A673 (cell line): ENCODE data around the gene CCM2.
"Not testable (repeated sequence)": the region's sequence is repeated elsewhere in the genome, so short reads cannot be mapped to it uniquely, and the experiment has no call there.

Source experiments
- EZH2 ChIP-seq: fragments of 200-600 bp; sonication (generic); IDR thresholded peaks from 2 replicates; pipeline ENCODE4 v1.6.1; 2017; ENCODE audit warnings: borderline replicate concordance, low read depth, mild to moderate bottlenecking, mixed read lengths, antibody characterized with exemption, low read length; ENCODE audit not compliant: poor library complexity, severe bottlenecking
- TF ChIP-seq, protein P1 (sequence below): fragments of 300-800, 200-600 bp; sonication (generic); conservative IDR thresholded peaks from 2 replicates; pipeline ENCODE4 v1.5.1; 2017; ENCODE audit warnings: low read depth, mild to moderate bottlenecking, antibody characterized with exemption, low read length, moderate library complexity, mixed read lengths

DNA sequence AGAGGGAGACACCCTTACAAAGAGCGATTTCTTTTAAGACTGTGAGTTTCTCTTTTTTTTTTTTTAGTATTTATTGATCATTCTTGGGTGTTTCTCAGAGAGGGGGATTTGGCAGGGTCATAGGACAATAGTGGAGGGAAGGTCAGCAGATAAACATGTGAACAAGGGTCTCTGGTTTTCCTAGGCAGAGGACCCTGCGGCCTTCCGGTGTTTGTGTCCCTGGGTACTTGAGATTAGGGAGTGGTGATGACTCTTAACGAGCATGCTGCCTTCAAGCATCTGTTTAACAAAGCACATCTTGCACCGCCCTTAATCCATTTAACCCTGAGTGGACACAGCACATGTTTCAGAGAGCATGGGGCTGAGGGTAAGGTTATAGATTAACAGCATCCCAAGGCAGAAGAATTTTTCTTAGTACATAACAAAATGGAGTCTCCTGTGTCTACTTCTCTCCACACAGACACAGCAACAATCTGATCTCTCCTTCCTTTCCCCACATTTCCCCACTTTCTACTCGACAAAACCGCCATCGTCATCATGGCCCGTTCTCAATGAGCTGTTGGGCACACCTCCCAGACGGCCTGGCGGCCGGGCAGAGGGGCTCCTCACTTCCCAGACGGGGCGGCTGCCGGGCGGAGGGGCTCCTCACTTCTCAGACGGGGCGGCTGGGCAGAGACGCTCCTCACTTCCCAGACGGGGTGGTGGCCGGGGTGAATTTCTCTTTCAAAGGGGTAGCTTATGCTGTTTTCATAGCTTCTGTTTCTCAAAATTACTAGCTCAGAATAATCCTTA, 7.8 kb upstream of the CCM2 start:
- TF ChIP-seq, protein P1, sequence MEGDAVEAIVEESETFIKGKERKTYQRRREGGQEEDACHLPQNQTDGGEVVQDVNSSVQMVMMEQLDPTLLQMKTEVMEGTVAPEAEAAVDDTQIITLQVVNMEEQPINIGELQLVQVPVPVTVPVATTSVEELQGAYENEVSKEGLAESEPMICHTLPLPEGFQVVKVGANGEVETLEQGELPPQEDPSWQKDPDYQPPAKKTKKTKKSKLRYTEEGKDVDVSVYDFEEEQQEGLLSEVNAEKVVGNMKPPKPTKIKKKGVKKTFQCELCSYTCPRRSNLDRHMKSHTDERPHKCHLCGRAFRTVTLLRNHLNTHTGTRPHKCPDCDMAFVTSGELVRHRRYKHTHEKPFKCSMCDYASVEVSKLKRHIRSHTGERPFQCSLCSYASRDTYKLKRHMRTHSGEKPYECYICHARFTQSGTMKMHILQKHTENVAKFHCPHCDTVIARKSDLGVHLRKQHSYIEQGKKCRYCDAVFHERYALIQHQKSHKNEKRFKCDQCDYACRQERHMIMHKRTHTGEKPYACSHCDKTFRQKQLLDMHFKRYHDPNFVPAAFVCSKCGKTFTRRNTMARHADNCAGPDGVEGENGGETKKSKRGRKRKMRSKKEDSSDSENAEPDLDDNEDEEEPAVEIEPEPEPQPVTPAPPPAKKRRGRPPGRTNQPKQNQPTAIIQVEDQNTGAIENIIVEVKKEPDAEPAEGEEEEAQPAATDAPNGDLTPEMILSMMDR, result not testable (repeated sequence)
- not testable (repeated sequence) for TF ChIP-seq EZH2
